Measurements from ENCODE around the gene STOX2. TPM values are rescaled to one million over a fixed set of nuclear protein-coding genes. Genes with fewer than 3 reads are reported as not detected.

STOX2 gene
- total RNA-seq, 2 donors from 2014 or later = 0.89 to 2.5 TPM

GRCh38 chr4:183961795-183962194, 56.7 kb downstream of the STOX2 start:
- no peak overlapping the region for H3K27ac ChIP-seq
- no peaks in the 10 kb centered on the region for H3K27me3 ChIP-seq
- no peak overlapping the region for H3K4me3 ChIP-seq
- H3K4me1 ChIP-seq = no peaks in the 10 kb centered on the region
- no peak for DNase-seq
- TF ChIP-seq CTCF (IDR thresholded peaks at IDR 0.05) = no peak
- intact Hi-C loops (cut with DNase I) = no loop called here
- H3K36me3 ChIP-seq = no peaks in the 10 kb centered on the region
- H3K9ac ChIP-seq (ENCODE audit: low read depth in 2 of 2, low read length in 2 of 2) = no peak overlapping the region
- H3K9me3 ChIP-seq = no peaks in the 10 kb centered on the region

- no peaks in the 10 kb centered on the region for H3K9me3 ChIP-seq
- no peaks in the 10 kb centered on the region for H3K27me3 ChIP-seq
- no peak overlapping the region for H3K27ac ChIP-seq
- H3K4me3 ChIP-seq = no peak overlapping the region
- no peaks in the 10 kb centered on the region for H3K36me3 ChIP-seq
- no peak overlapping the region for H3K9ac ChIP-seq (ENCODE audit: low read depth in 2 of 2, low read length in 2 of 2)
- H3K4me1 ChIP-seq = no peaks in the 10 kb centered on the region
- intact Hi-C loops (cut with DNase I) = no loop called here
- DNase-seq = no peak
- no peak for TF ChIP-seq CTCF (IDR thresholded peaks at IDR 0.05)
These were observed 57.3 kb downstream of the STOX2 start for GRCh38 chr4:183962419-183962818.

- Histone ChIP-seq H3K4me1 (no peaks in the 10 kb centered on the region), H3K4me3 (no peak overlapping the region), H3K9me3 (no peaks in the 10 kb centered on the region), H3K27ac (no peak overlapping the region), H3K36me3 (no peaks in the 10 kb centered on the region), H3K27me3 (no peaks in the 10 kb centered on the region), H3K9ac (ENCODE audit: low read depth in 2 of 2, low read length in 2 of 2) (no peak overlapping the region)
- no peak for DNase-seq
- TF ChIP-seq CTCF (IDR thresholded peaks at IDR 0.05) = no peak
- intact Hi-C loops (cut with DNase I) = no loop called here
These were observed 61.3 kb downstream of the STOX2 start for GRCh38 chr4:183966371-183966770.

- H3K27me3 ChIP-seq = no peaks in the 10 kb centered on the region
- intact Hi-C loops (cut with DNase I) = no loop called here
- no peaks in the 10 kb centered on the region for H3K4me1 ChIP-seq
- H3K27ac ChIP-seq = no peak overlapping the region
- TF ChIP-seq CTCF (IDR thresholded peaks at IDR 0.05) = no peak
- H3K36me3 ChIP-seq = no peaks in the 10 kb centered on the region
- H3K9ac ChIP-seq (ENCODE audit: low read depth in 2 of 2, low read length in 2 of 2) = no peak overlapping the region
- DNase-seq = no peak
- H3K4me3 ChIP-seq = no peak overlapping the region
- H3K9me3 ChIP-seq = no peaks in the 10 kb centered on the region
These were observed 62.2 kb downstream of the STOX2 start for GRCh38 chr4:183967266-183967665.

- no peaks in the 10 kb centered on the region for H3K27me3 ChIP-seq
- no peaks in the 10 kb centered on the region for H3K9me3 ChIP-seq
- no peak for DNase-seq
- H3K36me3 ChIP-seq = no peaks in the 10 kb centered on the region
- H3K4me3 ChIP-seq = no peak overlapping the region
- intact Hi-C loops (cut with DNase I) = no loop called here
- H3K9ac ChIP-seq (ENCODE audit: low read depth in 2 of 2, low read length in 2 of 2) = no peak overlapping the region
- no peak for TF ChIP-seq CTCF (IDR thresholded peaks at IDR 0.05)
- H3K27ac ChIP-seq = no peak overlapping the region
- no peaks in the 10 kb centered on the region for H3K4me1 ChIP-seq
These were observed 63.4 kb downstream of the STOX2 start for GRCh38 chr4:183968502-183968901.

- H3K9ac ChIP-seq (ENCODE audit: low read depth in 2 of 2, low read length in 2 of 2) = no peak overlapping the region
- no peaks in the 10 kb centered on the region for H3K27me3 ChIP-seq
- H3K27ac ChIP-seq = no peak overlapping the region
- intact Hi-C loops (cut with DNase I) = no loop called here
- no peak overlapping the region for H3K4me3 ChIP-seq
- H3K9me3 ChIP-seq = no peaks in the 10 kb centered on the region
- DNase-seq = no peak
- H3K36me3 ChIP-seq = no peaks in the 10 kb centered on the region
- H3K4me1 ChIP-seq = no peaks in the 10 kb centered on the region
- no peak for TF ChIP-seq CTCF (IDR thresholded peaks at IDR 0.05)
These were observed 63.8 kb downstream of the STOX2 start for GRCh38 chr4:183968931-183969330.

Data from colonic mucosa (tissue), 4 donors.